Stimulated activated CD4-positive, alpha-beta T cell treated with anti-CD3 and anti-CD28 coated beads, Interleukin-2, amount 100 ng/mL, for 24 hours (primary cell): ENCODE data around the gene SUV39H2.
"Not testable (repeated sequence)": the region's sequence is repeated elsewhere in the genome, so short reads cannot be mapped to it uniquely, and the experiment has no call there.

Experiments used
- DNase-seq, 2 donors: peaks; one replicate each; pipeline ENCODE4 v3.0.0-alpha.2; 2020

The SUV39H2 gene

GRCh38 chr10:14876764-14877163 lies 1.9 kb upstream of the SUV39H2 start:
- no peak for DNase-seq

- DNase-seq = peak; percentile 52 to 57
Observed at GRCh38 chr10:14879124-14879927, 660 bp downstream of the SUV39H2 start.

- no peak for DNase-seq
Observed at GRCh38 chr10:14879928-14880193, 1.2 kb downstream of the SUV39H2 start.

GRCh38 chr10:14880229-14880628 lies 1.6 kb downstream of the SUV39H2 start:
- no peak for DNase-seq

GRCh38 chr10:14884082-14884481 lies 5.4 kb downstream of the SUV39H2 start:
- DNase-seq = no peak

GRCh38 chr10:14889318-14889717 lies 10.7 kb downstream of the SUV39H2 start:
- no peak for DNase-seq

- DNase-seq = no peak
Observed at GRCh38 chr10:14891151-14891550, 12.5 kb downstream of the SUV39H2 start.

GRCh38 chr10:14904316-14904732 lies 25.7 kb downstream of the SUV39H2 start:
- DNase-seq = no peak

GRCh38 chr10:14904864-14905263 lies 26.2 kb downstream of the SUV39H2 start:
- no peak for DNase-seq

- DNase-seq = no peak
Observed at GRCh38 chr10:14905890-14906289, 27.2 kb downstream of the SUV39H2 start.

GRCh38 chr10:14906765-14907164 lies 28.1 kb downstream of the SUV39H2 start:
- DNase-seq = no peak

GRCh38 chr10:14907591-14907990 lies 28.9 kb downstream of the SUV39H2 start:
- not testable (repeated sequence) for DNase-seq

- DNase-seq = no peak
Observed at GRCh38 chr10:14909101-14909500, 30.4 kb downstream of the SUV39H2 start.

GRCh38 chr10:14910953-14911352 lies 32.3 kb downstream of the SUV39H2 start:
- DNase-seq = no peak

GRCh38 chr10:14911801-14912200 lies 33.1 kb downstream of the SUV39H2 start:
- DNase-seq = no peak

GRCh38 chr10:14916600-14916999 lies 37.9 kb downstream of the SUV39H2 start:
- no peak for DNase-seq

- no peak for DNase-seq
Observed at GRCh38 chr10:14917827-14918226, 39.2 kb downstream of the SUV39H2 start.

- no peak for DNase-seq
Observed at GRCh38 chr10:14918964-14919363, 40.3 kb downstream of the SUV39H2 start.

- no peak for DNase-seq
Observed at GRCh38 chr10:14924013-14924412, 45.3 kb downstream of the SUV39H2 start.

GRCh38 chr10:14925268-14925667 lies 46.6 kb downstream of the SUV39H2 start:
- no peak for DNase-seq

- no peak for DNase-seq
Observed at GRCh38 chr10:14926061-14926470, 47.4 kb downstream of the SUV39H2 start.

- DNase-seq = no peak
Observed at GRCh38 chr10:14926722-14927416, 48.2 kb downstream of the SUV39H2 start.

- DNase-seq = no peak
Observed at GRCh38 chr10:14930610-14931009, 51.9 kb downstream of the SUV39H2 start.

- no peak for DNase-seq
Observed at GRCh38 chr10:14936584-14936983, 57.9 kb downstream of the SUV39H2 start.

- DNase-seq = peak in 1 of 2 donors; percentile 24
Observed at GRCh38 chr10:14938971-14939370, 60.3 kb downstream of the SUV39H2 start.
